Measurements from ENCODE around the gene FIBIN. TPM values are rescaled to one million over a fixed set of nuclear protein-coding genes. Genes with fewer than 3 reads are reported as not detected.

FIBIN gene
- total RNA-seq, 1 experiment from 2014 or later: not detected

GRCh38 chr11:26985943-26986342 lies 8.0 kb upstream of the FIBIN start:
- Histone ChIP-seq H3K9me2 (ENCODE audit: insufficient read depth) (no peaks in the 10 kb centered on the region), H3K27me3 (ENCODE audit: insufficient read depth, low read depth) (no peaks in the 10 kb centered on the region), H3K27ac (no peak overlapping the region), H3K79me2 (ENCODE audit: low read depth) (no peaks in the 10 kb centered on the region), H3K36me3 (ENCODE audit: low read depth) (no peaks in the 10 kb centered on the region), H3K4me1 (replicated peaks; ENCODE audit: insufficient read depth) (no peaks in the 10 kb centered on the region), H3K4me3 (no peak overlapping the region), H2AFZ (no peak overlapping the region), H3F3A (ENCODE audit: insufficient read depth, low read depth) (no peaks in the 10 kb centered on the region), H4K20me1 (ENCODE audit: insufficient read depth) (no peaks in the 10 kb centered on the region), H3K4me2 (no peak overlapping the region), H3K9me3 (ENCODE audit: insufficient read depth, low read depth) (no peaks in the 10 kb centered on the region)
- no TSS peak for BruUV-seq (replicated peaks)
- no peak for TF ChIP-seq CTCF (conservative IDR thresholded peaks at IDR 0.05)
- no peak for TF ChIP-seq EZH2 (IDR thresholded peaks at IDR 0.05; ENCODE audit: low read depth)
- no peak for DNase-seq
- intact Hi-C loops (cut with micrococcal nuclease; ENCODE audit: unreplicated experiment): no loop called here
- ChIA-PET POLR2A (ENCODE audit: unreplicated experiment) (no interaction called here), CTCF (no interaction called here)

- no peaks in the 10 kb centered on the region for H4K20me1 ChIP-seq (ENCODE audit: insufficient read depth)
- no peak overlapping the region for H3K4me2 ChIP-seq
- CTCF ChIA-PET: no interaction called here
- H3K9me3 ChIP-seq (ENCODE audit: insufficient read depth, low read depth): no peaks in the 10 kb centered on the region
- no TSS peak for BruUV-seq (replicated peaks)
- no peaks in the 10 kb centered on the region for H3K36me3 ChIP-seq (ENCODE audit: low read depth)
- no peaks in the 10 kb centered on the region for H3K27me3 ChIP-seq (ENCODE audit: insufficient read depth, low read depth)
- H3K27ac ChIP-seq: no peak overlapping the region
- no peak for DNase-seq
- POLR2A ChIA-PET (ENCODE audit: unreplicated experiment): no interaction called here
- no peaks in the 10 kb centered on the region for H3K4me1 ChIP-seq (replicated peaks; ENCODE audit: insufficient read depth)
- no peak for TF ChIP-seq CTCF (conservative IDR thresholded peaks at IDR 0.05)
- TF ChIP-seq EZH2 (IDR thresholded peaks at IDR 0.05; ENCODE audit: low read depth): no peak
- H3K4me3 ChIP-seq: no peak overlapping the region
- H3K79me2 ChIP-seq (ENCODE audit: low read depth): no peaks in the 10 kb centered on the region
- no peaks in the 10 kb centered on the region for H3K9me2 ChIP-seq (ENCODE audit: insufficient read depth)
- intact Hi-C loops (cut with micrococcal nuclease; ENCODE audit: unreplicated experiment): no loop called here
- H3F3A ChIP-seq (ENCODE audit: insufficient read depth, low read depth): no peaks in the 10 kb centered on the region
- H2AFZ ChIP-seq: no peak overlapping the region
These were observed 6.6 kb upstream of the FIBIN start for GRCh38 chr11:26987272-26987671.

- Histone ChIP-seq H3K9me3 (ENCODE audit: insufficient read depth, low read depth) (no peaks in the 10 kb centered on the region), H3K4me3 (no peak overlapping the region), H3K79me2 (ENCODE audit: low read depth) (no peaks in the 10 kb centered on the region), H3K4me2 (no peak overlapping the region), H4K20me1 (ENCODE audit: insufficient read depth) (no peaks in the 10 kb centered on the region), H3K27me3 (ENCODE audit: insufficient read depth, low read depth) (no peaks in the 10 kb centered on the region), H3K36me3 (ENCODE audit: low read depth) (no peaks in the 10 kb centered on the region), H3K4me1 (replicated peaks; ENCODE audit: insufficient read depth) (no peaks in the 10 kb centered on the region), H2AFZ (no peak overlapping the region), H3K9me2 (ENCODE audit: insufficient read depth) (no peaks in the 10 kb centered on the region), H3K27ac (no peak overlapping the region), H3F3A (ENCODE audit: insufficient read depth, low read depth) (no peaks in the 10 kb centered on the region)
- POLR2A ChIA-PET (ENCODE audit: unreplicated experiment): no interaction called here
- CTCF ChIA-PET: no interaction called here
- no TSS peak for BruUV-seq (replicated peaks)
- TF ChIP-seq CTCF (conservative IDR thresholded peaks at IDR 0.05) (no peak), EZH2 (IDR thresholded peaks at IDR 0.05; ENCODE audit: low read depth) (no peak)
- DNase-seq: no peak
- intact Hi-C loops (cut with micrococcal nuclease; ENCODE audit: unreplicated experiment): no loop called here
These were observed 6.2 kb upstream of the FIBIN start for GRCh38 chr11:26987731-26988130.
